SK-N-MC (cell line): ENCODE measurements around the gene OMA1.

Experiments
- EZH2 ChIP-seq: fragments of 200-600 bp; sonication (generic); IDR thresholded peaks from one replicate; pipeline ENCODE4 v1.6.1; 2017; ENCODE audit warnings: antibody characterized with exemption
- POLR2AphosphoS5 ChIP-seq: IDR thresholded peaks from 2 replicates; pipeline ENCODE4 v1.6.1; 2012; ENCODE audit warnings: mild to moderate bottlenecking, low read depth, low read length, borderline replicate concordance

DNA sequence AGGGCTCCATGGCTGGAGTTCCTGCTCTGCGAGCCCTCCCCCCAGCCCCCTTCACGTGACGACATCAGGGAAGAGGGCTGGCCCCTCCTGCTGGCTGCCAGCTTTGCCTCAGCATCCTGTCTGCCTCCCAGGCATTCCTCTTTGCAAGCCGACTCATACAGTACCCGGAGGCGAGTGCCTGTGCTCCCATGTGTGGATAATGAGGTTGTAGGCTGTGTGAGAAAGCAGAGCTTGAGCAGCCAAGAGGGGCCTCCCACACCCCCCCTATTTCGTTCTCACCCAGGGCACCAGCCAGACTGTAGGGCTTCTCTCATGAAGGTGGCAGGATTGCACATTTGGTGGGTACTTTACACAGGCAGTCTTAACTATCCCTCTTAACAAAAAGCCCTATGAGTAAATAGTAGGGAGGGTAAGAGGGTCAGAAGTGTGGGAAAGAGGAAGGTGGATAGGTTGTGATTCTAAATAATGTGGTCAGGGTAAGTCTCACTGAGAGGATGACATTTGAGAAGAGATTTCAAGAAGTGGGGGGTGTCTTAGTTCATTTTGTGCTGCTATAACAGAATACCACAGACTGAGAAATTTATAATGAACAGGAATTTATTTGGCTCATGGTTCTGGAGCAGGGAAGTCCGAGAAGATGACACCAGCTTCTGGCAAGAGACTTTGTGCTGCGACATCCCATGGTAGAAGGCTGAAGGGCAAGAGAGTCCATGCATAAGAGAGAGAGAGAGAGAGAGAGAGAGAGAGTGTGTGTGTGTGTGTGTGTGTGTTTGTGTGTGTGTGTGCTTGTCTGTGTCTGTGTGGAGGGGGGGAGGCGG, 113.5 kb downstream of the OMA1 start:
- TF ChIP-seq EZH2 (no peak), POLR2AphosphoS5 (no peak)
